ENCODE measurements around the gene SSTR3. TPM values are rescaled to one million over a fixed set of nuclear protein-coding genes. Genes with fewer than 3 reads are reported as not detected.
A peak's percentile ranks its signal among the peaks of the same experiment; 100 is the strongest.

The SSTR3 gene
- total and polyA plus RNA-seq, 9 of the 15 experiments (the other 6 are each of a cell fraction or from before 2014, with no cell fraction given) = 0.03 TPM; not detected in 8

GRCh38 chr22:37229805-37230672 is 17.8 kb upstream of the SSTR3 start (continued):
- TF ChIP-seq CLOCK (CRISPR knock-in tag; IDR thresholded peaks at IDR 0.05; ENCODE audit: borderline replicate concordance) (no peak), RBM25 (IDR thresholded peaks at IDR 0.05; ENCODE audit: low read depth, low read length, severe bottlenecking) (peak; percentile 91), FOXA3 (CRISPR knock-in tag; conservative IDR thresholded peaks at IDR 0.05 in 1 of 2, IDR thresholded peaks at IDR 0.05 in 1 of 2) (no peak), ZNF280A (IDR thresholded peaks at IDR 0.05; ENCODE audit: low read depth, partially characterized antibody) (no peak), NFXL1 (CRISPR knock-in tag; IDR thresholded peaks at IDR 0.05) (no peak), BMI1 (IDR thresholded peaks at IDR 0.05; ENCODE audit: low read length) (no peak), CBX5 (IDR thresholded peaks at IDR 0.05; ENCODE audit: borderline replicate concordance, low read depth) (no peak), MAX (CRISPR knock-in tag; IDR thresholded peaks at IDR 0.05) (0 out of 2 replicates have a peak, but pooled peaks have one; percentile 17), EZH2 (IDR thresholded peaks at IDR 0.05; ENCODE audit: borderline replicate concordance, low read depth, low read length) (no peak), SNIP1 (IDR thresholded peaks at IDR 0.05; ENCODE audit: low read depth) (no peak), ZNF146 (CRISPR knock-in tag; IDR thresholded peaks at IDR 0.05; ENCODE audit: unreplicated experiment) (no peak), RBM39 (optimal IDR thresholded peaks at IDR 0.05; ENCODE audit: low read depth, low read length) (no peak), MAZ (CRISPR knock-in tag; conservative IDR thresholded peaks at IDR 0.05 in 1 of 2, IDR thresholded peaks at IDR 0.05 in 1 of 2) (0 out of 4 replicates have a peak, but pooled peaks of 1 of the 2 experiments have one; percentile 33), CTCF (IDR thresholded peaks at IDR 0.05 in 2 of 3, conservative IDR thresholded peaks at IDR 0.05 in 1 of 3; ENCODE audit: insufficient read depth in 2 of 3, low read depth in 1 of 3, low read length in 3 of 3) (no peak), ETV1 (tag; conservative IDR thresholded peaks at IDR 0.05; ENCODE audit: low read depth) (0 out of 2 replicates have a peak, but pooled peaks have one; percentile 11), FOXP1 (CRISPR knock-in tag; IDR thresholded peaks at IDR 0.05) (no peak), MAFK (IDR thresholded peaks at IDR 0.05; ENCODE audit: low read length) (no peak), NR2C1 (IDR thresholded peaks at IDR 0.05) (no peak), NR2C1 (tag; IDR thresholded peaks at IDR 0.05) (no peak), GABPB1 (CRISPR knock-in tag; IDR thresholded peaks at IDR 0.05) (no peak), ZNF12 (CRISPR knock-in tag; IDR thresholded peaks at IDR 0.05) (no peak)

Data from K562 (cell line).